Measurements from ENCODE around the gene MT1HL1.

DNA sequence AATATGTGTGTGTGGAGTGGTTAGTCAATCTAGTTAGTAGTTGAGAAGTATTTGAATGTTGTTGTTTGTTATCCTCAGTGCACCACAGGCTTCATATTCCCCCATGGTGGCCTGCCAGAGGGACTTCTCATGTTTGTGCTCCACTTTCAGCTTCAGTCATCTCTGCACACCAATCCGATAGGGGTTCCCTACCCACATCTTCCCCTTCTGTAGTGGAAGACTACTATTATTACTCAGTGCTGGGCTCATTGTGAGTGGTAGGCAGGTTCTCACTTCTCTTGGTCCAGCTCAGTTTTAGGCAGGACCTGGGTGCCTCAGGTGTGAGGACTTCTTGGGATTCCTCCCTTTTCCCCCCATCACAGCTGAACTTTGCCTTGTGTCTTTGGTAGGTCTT, 14.2 kb downstream of the MT1HL1 start:
- TF ChIP-seq YY1 (IDR thresholded peaks at IDR 0.05; ENCODE audit: insufficient read depth, insufficient read length) = no peak
- TF ChIP-seq SUZ12 (IDR thresholded peaks at IDR 0.05; ENCODE audit: extremely low read depth, insufficient read depth, insufficient read length) = no peak
- no peak for TF ChIP-seq ZNF274 (IDR thresholded peaks at IDR 0.05; ENCODE audit: low read depth, low read length)

Measured in NT2/D1 (cell line).